GM12878 (cell line): ENCODE results near the gene GBA3. TPM values are rescaled to one million over a fixed set of nuclear protein-coding genes. Genes with fewer than 3 reads are reported as not detected.
A peak's percentile ranks its signal among the peaks of the same experiment; 100 is the strongest.

Source experiments
- ATAC-seq: fragments of 200-7000 bp; cut with Tn5 transposase; 3 replicates; pipeline ENCODE4 v1.9.1; 2020; ENCODE audit warnings: mild to moderate bottlenecking, moderate library complexity
- BruUV-seq: library from RNA; stranded (reverse); fragments of 400-500 nt; replicated peaks from 2 replicates; lab custom pipeline; 2021; lab: Mats Ljungman, UMichigan
- CTCF ChIA-PET: fragments of 300-600 bp; sonication (Branson Sonifier 250); formaldehyde crosslinking; extraction: SDS; loops from one replicate; lab custom pipeline; 2021; ENCODE audit warnings: inconsistent platforms; lab: Yijun Ruan, JAX
- POLR2A ChIA-PET: fragments of 350-600 bp; formaldehyde crosslinking; extraction: SDS; loops from one replicate; lab custom pipeline; 2021; ENCODE audit warnings: inconsistent platforms; lab: Charles Lee
- RAD21 ChIA-PET: fragments of 300-600 bp; sonication (Branson Sonifier 250); formaldehyde crosslinking; loops from one replicate; lab custom pipeline; 2023; ENCODE audit warnings: antibody characterized with exemption; ENCODE audit not compliant: unreplicated experiment; lab: Charles Lee
- SMC1A ChIA-PET: fragments of 300-600 bp; sonication (Branson Sonifier 250); formaldehyde crosslinking; loops from one replicate; lab custom pipeline; 2023; ENCODE audit not compliant: unreplicated experiment, uncharacterized antibody; lab: Charles Lee
- DNase-seq: peaks from one replicate; pipeline ENCODE4 v3.0.0-alpha.2; 2011; ENCODE audit warnings: low read depth, low spot score
- FAIRE-seq: peaks from 3 replicates; lab custom pipeline; 2011; peaks lifted over from hg19 to GRCh38; lab: Jason Lieb, UNC
- H2AFZ ChIP-seq: 2 replicates; pipeline ENCODE4 v1.6.0; 2011; ENCODE audit warnings: low read depth, low read length, control low read depth; ENCODE audit not compliant: control insufficient read depth
- H3K27ac ChIP-seq: 2 replicates; pipeline ENCODE4 v1.5.1; 2011; ENCODE audit warnings: control low read depth; ENCODE audit not compliant: control insufficient read depth, insufficient read depth
- H3K27me3 ChIP-seq, 2 experiments: replicated peaks in 1 of 2; 2 replicates each; pipeline versions ENCODE4 v1.6.0 to v1.6.1; 2011; ENCODE audit warnings: low read length in 1 of 2; ENCODE audit not compliant: control insufficient read depth in 2 of 2, insufficient read depth in 2 of 2
- H3K36me3 ChIP-seq, 2 experiments: 2 replicates each; pipeline ENCODE4 v1.5.1; 2011; ENCODE audit warnings: low read length in 1 of 2; ENCODE audit not compliant: control insufficient read depth in 2 of 2, insufficient read depth in 2 of 2
- H3K4me1 ChIP-seq: 2 replicates; pipeline ENCODE4 v1.6.1; 2011; ENCODE audit warnings: mild to moderate bottlenecking, low read length, moderate library complexity, mixed read lengths; ENCODE audit not compliant: control insufficient read depth, insufficient read depth
- H3K4me2 ChIP-seq: 2 replicates; pipeline ENCODE4 v1.6.0; 2011; ENCODE audit warnings: control low read depth; ENCODE audit not compliant: control insufficient read depth, insufficient read depth
- H3K4me3 ChIP-seq: fragments of 200-600 bp; sonication (generic); 2 replicates; pipeline ENCODE4 v1.5.1; 2016
- H3K79me2 ChIP-seq: 2 replicates; pipeline ENCODE4 v1.6.0; 2011; ENCODE audit warnings: low read length; ENCODE audit not compliant: control insufficient read depth, insufficient read depth
- H3K9ac ChIP-seq: 2 replicates; pipeline ENCODE4 v1.8.0; 2011; ENCODE audit warnings: low read length, control low read depth, mixed read lengths; ENCODE audit not compliant: control insufficient read depth, insufficient read depth
- H3K9me3 ChIP-seq: replicated peaks from 3 replicates; pipeline ENCODE4 v1.5.1; 2011; ENCODE audit warnings: mild to moderate bottlenecking, low read length; ENCODE audit not compliant: control insufficient read depth, insufficient read depth
- H4K20me1 ChIP-seq: 2 replicates; pipeline ENCODE4 v1.6.0; 2011; ENCODE audit not compliant: control insufficient read depth, insufficient read depth
- IKZF1 ChIP-seq: fragments of 450-650 bp; conservative IDR thresholded peaks from 2 replicates; pipeline ENCODE4 v1.6.1; 2017; ENCODE audit warnings: antibody characterized with exemption, mild to moderate bottlenecking
- IKZF2 ChIP-seq, 2 experiments: fragments of 450-650 bp; IDR thresholded peaks; 2 replicates each; pipeline ENCODE4 v1.6.1; 2017; ENCODE audit warnings: mild to moderate bottlenecking in 2 of 2, moderate library complexity in 2 of 2
- NR2F1 ChIP-seq: fragments of 450-650 bp; conservative IDR thresholded peaks from 2 replicates; pipeline ENCODE4 v1.6.1; 2017; ENCODE audit warnings: mild to moderate bottlenecking
- NRF1 ChIP-seq: conservative IDR thresholded peaks from 2 replicates; pipeline ENCODE4 v1.6.1; 2011; ENCODE audit warnings: mild to moderate bottlenecking, low read depth, low read length, improper control_type of control experiment
- RELB ChIP-seq: fragments of 450-650 bp; IDR thresholded peaks from 2 replicates; pipeline ENCODE4 v1.6.1; 2017; ENCODE audit warnings: low read depth, mild to moderate bottlenecking, moderate library complexity
- YY1 ChIP-seq: IDR thresholded peaks from 2 replicates; pipeline ENCODE4 v1.6.1; 2011; ENCODE audit warnings: low read depth, mild to moderate bottlenecking, low read length
- WGBS: methylation state at CpG from one replicate; pipeline ENCODE4 v1.1.6; 2016; ENCODE audit warnings: low lambda C conversion rate; ENCODE audit not compliant: insufficient replicate concordance, insufficient coverage; ENCODE audit errors: missing lambda C conversion rate; 5-methylcytosine and 5-hydroxymethylcytosine counted together
- in situ Hi-C: fragments of 300-500 bp; cut with MboI; formaldehyde crosslinking; loops from 9 replicates; pipeline ENCODE4 v1.14.3; 2018; ENCODE audit warnings: mixed read lengths
- intact Hi-C: fragments of 100-400 bp; cut with micrococcal nuclease; formaldehyde crosslinking; loops from one replicate; pipeline ENCODE4 v1.14.2; 2022; ENCODE audit not compliant: unreplicated experiment
- polyA plus RNA-seq, 11 experiments: library from polyadenylated mRNA; depleted of rRNA in 4 of 11; unstranded in 6 of 11; stranded (reverse) in 5 of 11; fragments of >200 nt; fragmentation: Nextera tagmentation in 4 of 11; fragmentation: Illumina TruSeq in 1 of 11; extraction: Ambion mirVana in 4 of 11; extraction: Trizol in 1 of 11; gene quantifications; 1 replicate in 1 of 11; 2 replicates in 10 of 11; pipeline versions ENCODE4 v1.2.1 to v1.2.3, GENCODE V29; 2011 to 2016; ENCODE audit warnings: inconsistent platforms in 2 of 11, missing spikeins in 2 of 11, low read depth in 1 of 11
- total RNA-seq, 4 experiments: library from RNA; depleted of rRNA in 3 of 4; stranded (reverse); fragments of >200 nt in 3 of 4; fragmentation: Illumina TruSeq in 1 of 4; extraction: Trizol in 1 of 4; gene quantifications; 2 replicates each; pipeline versions ENCODE4 v1.2.1 to v1.2.3, GENCODE V29; 2013 to 2021

Gene GBA3
- total and polyA plus RNA-seq, 10 of the 15 experiments (the other 5 are each of a cell fraction or from before 2014, with no cell fraction given): 0.10 to 7.2 (median 0.27) TPM

GRCh38 chr4:22741744-22742143 is 49.0 kb downstream of the GBA3 start:
- WGBS: 0% methylated on average over 3 of the region's 3 CpGs
- ChIA-PET SMC1A (interaction anchor here (0.8 to 4.8 kb wide), 15 partner anchors 9 to 373 kb away, joined by 3 to 29 read pairs (median 4); partner anchors contain the start of gene GBA3), RAD21 (interaction anchor here (0.6 to 3.1 kb wide), 13 partner anchors 8 to 333 kb away, joined by 3 to 13 read pairs (median 4); no protein-coding TSS in a partner anchor), POLR2A (interaction anchor here (1.1 to 3.5 kb wide), 4 partner anchors 10 to 236 kb away, joined by 5 to 26 read pairs (median 6); no protein-coding TSS in a partner anchor), CTCF (interaction anchor here (0.6 to 3.0 kb wide), 10 partner anchors 9 to 1408 kb away, joined by 3 to 25 read pairs (median 3); no protein-coding TSS in a partner anchor)
- H3K9me3 ChIP-seq: no peaks in the 10 kb centered on the region
- H3K9ac ChIP-seq: no peak overlapping the region
- H4K20me1 ChIP-seq: no peaks in the 10 kb centered on the region
- H3K27me3 ChIP-seq: no peaks in the 10 kb centered on the region
- FAIRE-seq (no peak), DNase-seq (no peak), ATAC-seq (peak; percentile 11; the same call in 1 of the 3 replicates)
- peak; percentile 84 for TF ChIP-seq RELB
- peak; percentile 66; the same call in 1 of the 2 replicates for TF ChIP-seq YY1
- peak; percentile 83 for TF ChIP-seq NR2F1
- peak in 1 of 2 experiments; percentile 36; a peak in 1 of 4 replicates for TF ChIP-seq IKZF2 (IDR thresholded peaks at IDR 0.05)
- TF ChIP-seq IKZF1: peak; percentile 61
- no peak for TF ChIP-seq NRF1
- H3K27ac ChIP-seq: no peak overlapping the region
- in situ Hi-C loops: no loop called here
- no peak overlapping the region for H2AFZ ChIP-seq
- intact Hi-C loops: no loop called here
- no peaks in the 10 kb centered on the region for H3K4me1 ChIP-seq
- no TSS peak for BruUV-seq
- H3K36me3 ChIP-seq: no peaks in the 10 kb centered on the region
- no peak overlapping the region for H3K4me3 ChIP-seq
- H3K4me2 ChIP-seq: no peak overlapping the region
- no peaks in the 10 kb centered on the region for H3K79me2 ChIP-seq
